K562 (cell line): ENCODE results near the gene CBFA2T2. TPM values are rescaled to one million over a fixed set of nuclear protein-coding genes. Genes with fewer than 3 reads are reported as not detected.

ENCODE experiments used
- FOXJ2 ChIP-seq: fragments of 200-800 bp; sonication (Bioruptor generic); IDR thresholded peaks from 2 replicates; pipeline ENCODE4 v1.6.1; 2016; ENCODE audit warnings: missing genetic modification characterization, missing compliant biosample characterization
- GABPB1 ChIP-seq: sonication (generic); formaldehyde crosslinking; IDR thresholded peaks from 2 replicates; pipeline ENCODE4 v1.8.0; 2022; ENCODE audit warnings: mild to moderate bottlenecking, missing genetic modification reagents
- HEY1 ChIP-seq: fragments of 250-450 bp; sonication (Bioruptor Pico); IDR thresholded peaks from 2 replicates; pipeline ENCODE4 v1.5.0; 2020; ENCODE audit warnings: mild to moderate bottlenecking, moderate library complexity, borderline replicate concordance
- NELFE ChIP-seq: IDR thresholded peaks from 2 replicates; pipeline ENCODE4 v1.6.1; 2011; ENCODE audit warnings: mild to moderate bottlenecking; ENCODE audit not compliant: insufficient read depth, insufficient read length
- RB1 ChIP-seq: fragments of 450-650 bp; IDR thresholded peaks from 2 replicates; pipeline ENCODE4 v1.6.1; 2017; ENCODE audit warnings: low read depth, mild to moderate bottlenecking
- SAP30 ChIP-seq: fragments of 200-600 bp; sonication (generic); IDR thresholded peaks from 2 replicates; pipeline ENCODE4 v1.6.1; 2012; ENCODE audit warnings: borderline replicate concordance, low read depth, mild to moderate bottlenecking, moderate library complexity, low read length, control low read depth, inconsistent platforms; ENCODE audit not compliant: insufficient read depth, poor library complexity, severe bottlenecking
- SRSF3 ChIP-seq: fragments of 200-400 bp; formaldehyde crosslinking; IDR thresholded peaks from 2 replicates; pipeline ENCODE4 v1.6.1; 2016; ENCODE audit warnings: mild to moderate bottlenecking, low read length, moderate library complexity; ENCODE audit not compliant: insufficient read depth
- ZFPM2 ChIP-seq: fragments of 250-450 bp; sonication (Bioruptor Pico); IDR thresholded peaks from 2 replicates; pipeline ENCODE4 v1.5.1; 2022; ENCODE audit warnings: mild to moderate bottlenecking
- polyA plus RNA-seq, 8 experiments: library from polyadenylated mRNA; depleted of rRNA in 4 of 8; stranded (reverse) in 5 of 8; unstranded in 3 of 8; fragments of >200 nt; fragmentation: Nextera tagmentation in 2 of 8; fragmentation: Illumina TruSeq in 1 of 8; extraction: Ambion mirVana in 2 of 8; extraction: Trizol in 1 of 8; gene quantifications; 2 replicates each; pipeline versions ENCODE4 v1.2.1 to v1.2.3, GENCODE V29; 2011 to 2014; ENCODE audit warnings: inconsistent platforms in 1 of 8, missing spikeins in 1 of 8
- total RNA-seq, 7 experiments: library from RNA; depleted of rRNA in 6 of 7; stranded (reverse); fragments of >200 nt in 6 of 7; fragmentation: Illumina TruSeq in 2 of 7; extraction: Trizol in 2 of 7; gene quantifications; 2 replicates each; pipeline versions ENCODE4 v1.2.1 to v1.2.3, GENCODE V29; 2011 to 2021; ENCODE audit warnings: low replicate concordance in 1 of 7
- TF ChIP-seq, protein P1 (sequence below): sonication (generic); formaldehyde crosslinking; IDR thresholded peaks from 2 replicates; pipeline ENCODE4 v1.8.1; 2023; ENCODE audit warnings: missing genetic modification reagents, mild to moderate bottlenecking, borderline replicate concordance
- TF ChIP-seq, protein P2 (sequence below), 2 experiments: fragments of 450-650 bp; IDR thresholded peaks; 2 replicates each; pipeline ENCODE4 v1.6.1; 2016; ENCODE audit warnings: mild to moderate bottlenecking in 2 of 2, borderline replicate concordance in 1 of 2, low read depth in 1 of 2, moderate library complexity in 1 of 2
- TF ChIP-seq, protein P3 (sequence below): fragments of 450-650 bp; IDR thresholded peaks from 2 replicates; pipeline ENCODE4 v1.7.0; 2016; ENCODE audit warnings: borderline replicate concordance

CBFA2T2 gene
- total and polyA plus RNA-seq, 9 of the 15 experiments (the other 6 are each of a cell fraction or from before 2014, with no cell fraction given) = 0.27 to 9.6 (median 5.8) TPM

DNA sequence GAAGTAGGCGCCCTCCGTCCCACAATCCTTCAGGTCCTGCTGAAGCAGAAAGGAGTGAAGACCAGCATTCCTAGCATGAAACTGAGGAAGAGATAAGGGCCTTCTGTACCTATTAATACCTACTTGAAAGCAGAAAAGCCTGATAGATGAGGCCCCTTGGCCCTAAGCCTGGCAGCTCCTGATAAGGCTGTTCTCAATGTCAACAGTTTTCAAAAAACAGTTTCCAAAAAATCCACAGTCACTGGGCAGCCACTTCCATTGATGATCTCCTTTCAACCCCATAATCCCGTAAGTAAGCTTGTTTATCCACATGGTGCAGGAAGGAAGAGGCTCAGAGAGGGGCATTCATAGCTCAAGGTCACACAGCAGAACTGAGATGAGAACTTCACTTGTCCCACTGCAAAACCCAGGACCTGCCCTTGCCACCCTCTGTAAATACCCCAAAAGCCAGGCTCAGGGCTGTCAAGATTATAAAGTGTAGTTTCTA is 199.1 kb downstream of the CBFA2T2 start (continued):
- TF ChIP-seq HEY1 (CRISPR knock-in tag) (no peak), SRSF3 (no peak), NELFE (no peak), GABPB1 (CRISPR knock-in tag) (no peak), SAP30 (no peak), ZFPM2 (CRISPR knock-in tag) (no peak), FOXJ2 (0 out of 2 replicates have a peak, but pooled peaks have one; percentile 50), RB1 (peak; percentile 53)
- TF ChIP-seq, protein P1, sequence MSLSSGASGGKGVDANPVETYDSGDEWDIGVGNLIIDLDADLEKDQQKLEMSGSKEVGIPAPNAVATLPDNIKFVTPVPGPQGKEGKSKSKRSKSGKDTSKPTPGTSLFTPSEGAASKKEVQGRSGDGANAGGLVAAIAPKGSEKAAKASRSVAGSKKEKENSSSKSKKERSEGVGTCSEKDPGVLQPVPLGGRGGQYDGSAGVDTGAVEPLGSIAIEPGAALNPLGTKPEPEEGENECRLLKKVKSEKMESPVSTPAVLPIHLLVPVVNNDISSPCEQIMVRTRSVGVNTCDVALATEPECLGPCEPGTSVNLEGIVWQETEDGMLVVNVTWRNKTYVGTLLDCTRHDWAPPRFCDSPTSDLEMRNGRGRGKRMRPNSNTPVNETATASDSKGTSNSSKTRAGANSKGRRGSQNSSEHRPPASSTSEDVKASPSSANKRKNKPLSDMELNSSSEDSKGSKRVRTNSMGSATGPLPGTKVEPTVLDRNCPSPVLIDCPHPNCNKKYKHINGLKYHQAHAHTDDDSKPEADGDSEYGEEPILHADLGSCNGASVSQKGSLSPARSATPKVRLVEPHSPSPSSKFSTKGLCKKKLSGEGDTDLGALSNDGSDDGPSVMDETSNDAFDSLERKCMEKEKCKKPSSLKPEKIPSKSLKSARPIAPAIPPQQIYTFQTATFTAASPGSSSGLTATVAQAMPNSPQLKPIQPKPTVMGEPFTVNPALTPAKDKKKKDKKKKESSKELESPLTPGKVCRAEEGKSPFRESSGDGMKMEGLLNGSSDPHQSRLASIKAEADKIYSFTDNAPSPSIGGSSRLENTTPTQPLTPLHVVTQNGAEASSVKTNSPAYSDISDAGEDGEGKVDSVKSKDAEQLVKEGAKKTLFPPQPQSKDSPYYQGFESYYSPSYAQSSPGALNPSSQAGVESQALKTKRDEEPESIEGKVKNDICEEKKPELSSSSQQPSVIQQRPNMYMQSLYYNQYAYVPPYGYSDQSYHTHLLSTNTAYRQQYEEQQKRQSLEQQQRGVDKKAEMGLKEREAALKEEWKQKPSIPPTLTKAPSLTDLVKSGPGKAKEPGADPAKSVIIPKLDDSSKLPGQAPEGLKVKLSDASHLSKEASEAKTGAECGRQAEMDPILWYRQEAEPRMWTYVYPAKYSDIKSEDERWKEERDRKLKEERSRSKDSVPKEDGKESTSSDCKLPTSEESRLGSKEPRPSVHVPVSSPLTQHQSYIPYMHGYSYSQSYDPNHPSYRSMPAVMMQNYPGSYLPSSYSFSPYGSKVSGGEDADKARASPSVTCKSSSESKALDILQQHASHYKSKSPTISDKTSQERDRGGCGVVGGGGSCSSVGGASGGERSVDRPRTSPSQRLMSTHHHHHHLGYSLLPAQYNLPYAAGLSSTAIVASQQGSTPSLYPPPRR (CRISPR knock-in tag) = no peak
- TF ChIP-seq, protein P2, sequence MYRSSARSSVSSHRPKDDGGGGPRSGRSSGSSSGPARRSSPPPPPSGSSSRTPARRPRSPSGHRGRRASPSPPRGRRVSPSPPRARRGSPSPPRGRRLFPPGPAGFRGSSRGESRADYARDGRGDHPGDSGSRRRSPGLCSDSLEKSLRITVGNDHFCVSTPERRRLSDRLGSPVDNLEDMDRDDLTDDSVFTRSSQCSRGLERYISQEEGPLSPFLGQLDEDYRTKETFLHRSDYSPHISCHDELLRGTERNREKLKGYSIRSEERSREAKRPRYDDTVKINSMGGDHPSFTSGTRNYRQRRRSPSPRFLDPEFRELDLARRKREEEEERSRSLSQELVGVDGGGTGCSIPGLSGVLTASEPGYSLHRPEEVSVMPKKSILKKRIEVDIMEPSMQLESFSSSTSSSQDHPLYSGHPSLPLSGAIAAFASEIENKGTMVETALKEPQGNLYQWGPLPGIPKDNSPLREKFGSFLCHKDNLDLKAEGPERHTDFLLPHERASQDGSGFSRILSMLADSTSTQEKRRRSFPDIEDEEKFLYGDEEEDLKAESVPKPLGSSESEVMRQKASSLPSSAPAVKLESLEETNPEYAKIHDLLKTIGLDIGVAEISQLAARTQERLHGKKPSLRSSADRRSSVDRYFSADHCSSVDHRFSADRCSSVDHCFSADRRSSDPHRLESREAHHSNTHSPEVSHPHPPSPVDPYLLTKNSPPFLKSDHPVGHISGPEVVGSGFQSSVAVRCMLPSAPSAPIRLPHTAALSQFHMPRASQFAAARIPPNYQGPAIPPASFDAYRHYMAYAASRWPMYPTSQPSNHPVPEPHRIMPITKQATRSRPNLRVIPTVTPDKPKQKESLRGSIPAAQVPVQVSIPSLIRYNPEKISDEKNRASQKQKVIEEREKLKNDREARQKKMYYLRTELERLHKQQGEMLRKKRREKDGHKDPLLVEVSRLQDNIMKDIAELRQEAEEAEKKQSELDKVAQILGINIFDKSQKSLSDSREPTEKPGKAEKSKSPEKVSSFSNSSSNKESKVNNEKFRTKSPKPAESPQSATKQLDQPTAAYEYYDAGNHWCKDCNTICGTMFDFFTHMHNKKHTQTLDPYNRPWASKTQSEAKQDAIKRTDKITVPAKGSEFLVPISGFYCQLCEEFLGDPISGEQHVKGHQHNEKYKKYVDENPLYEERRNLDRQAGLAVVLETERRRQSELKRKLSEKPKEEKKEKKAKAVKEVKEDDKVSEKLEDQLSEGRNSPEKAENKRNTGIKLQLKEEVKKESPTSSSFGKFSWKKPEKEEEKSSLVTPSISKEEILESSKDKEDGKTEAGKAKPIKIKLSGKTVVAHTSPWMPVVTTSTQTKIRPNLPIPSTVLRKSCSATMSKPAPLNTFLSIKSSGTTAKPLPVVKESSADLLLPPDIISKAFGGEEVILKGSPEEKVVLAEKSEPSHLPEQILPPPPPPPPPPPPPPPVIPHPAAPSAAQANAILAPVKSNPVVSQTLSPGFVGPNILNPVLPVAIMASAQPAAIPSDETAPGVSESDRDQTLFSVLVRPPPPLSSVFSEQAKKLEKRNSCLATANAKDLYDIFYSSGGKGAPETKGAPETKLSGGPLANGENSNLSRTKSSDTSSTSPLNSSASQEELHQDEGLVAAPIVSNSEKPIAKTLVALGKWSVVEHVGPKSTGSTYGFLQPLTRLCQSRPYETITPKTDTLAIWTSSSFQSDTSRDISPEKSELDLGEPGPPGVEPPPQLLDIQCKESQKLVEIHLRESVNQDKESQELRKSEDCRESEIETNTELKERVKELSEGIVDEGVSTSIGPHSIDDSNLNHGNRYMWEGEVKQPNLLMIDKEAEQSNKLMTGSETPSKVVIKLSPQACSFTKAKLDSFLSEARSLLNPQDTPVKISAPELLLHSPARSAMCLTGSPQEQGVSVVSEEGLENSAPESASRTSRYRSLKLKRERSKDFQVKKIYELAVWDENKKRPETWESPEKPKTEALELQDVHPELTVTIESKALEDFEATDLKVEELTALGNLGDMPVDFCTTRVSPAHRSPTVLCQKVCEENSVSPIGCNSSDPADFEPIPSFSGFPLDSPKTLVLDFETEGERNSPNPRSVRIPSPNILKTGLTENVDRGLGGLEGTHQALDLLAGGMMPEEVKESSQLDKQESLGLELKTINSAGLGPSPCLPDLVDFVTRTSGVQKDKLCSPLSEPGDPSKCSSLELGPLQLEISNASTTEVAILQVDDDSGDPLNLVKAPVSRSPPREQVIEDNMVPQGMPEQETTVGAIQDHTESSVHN (IDR thresholded peaks at IDR 0.05; ENCODE audit: borderline replicate concordance in 1 of 2, low read depth in 1 of 2) = no peak
- TF ChIP-seq, protein P3, sequence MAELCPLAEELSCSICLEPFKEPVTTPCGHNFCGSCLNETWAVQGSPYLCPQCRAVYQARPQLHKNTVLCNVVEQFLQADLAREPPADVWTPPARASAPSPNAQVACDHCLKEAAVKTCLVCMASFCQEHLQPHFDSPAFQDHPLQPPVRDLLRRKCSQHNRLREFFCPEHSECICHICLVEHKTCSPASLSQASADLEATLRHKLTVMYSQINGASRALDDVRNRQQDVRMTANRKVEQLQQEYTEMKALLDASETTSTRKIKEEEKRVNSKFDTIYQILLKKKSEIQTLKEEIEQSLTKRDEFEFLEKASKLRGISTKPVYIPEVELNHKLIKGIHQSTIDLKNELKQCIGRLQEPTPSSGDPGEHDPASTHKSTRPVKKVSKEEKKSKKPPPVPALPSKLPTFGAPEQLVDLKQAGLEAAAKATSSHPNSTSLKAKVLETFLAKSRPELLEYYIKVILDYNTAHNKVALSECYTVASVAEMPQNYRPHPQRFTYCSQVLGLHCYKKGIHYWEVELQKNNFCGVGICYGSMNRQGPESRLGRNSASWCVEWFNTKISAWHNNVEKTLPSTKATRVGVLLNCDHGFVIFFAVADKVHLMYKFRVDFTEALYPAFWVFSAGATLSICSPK = no peak
